Transverse colon (tissue), 4 donors: ENCODE results near the gene MND1.

Experiments used
- EP300 ChIP-seq: sonication (generic); formaldehyde crosslinking; IDR thresholded peaks from one replicate; pipeline ENCODE4 v1.6.1; 2017; ENCODE audit warnings: antibody characterized with exemption, low read depth
- POLR2A ChIP-seq: fragments of 450-650 bp; IDR thresholded peaks from one replicate; pipeline ENCODE4 v1.6.1; 2016; ENCODE audit warnings: antibody characterized with exemption, mild to moderate bottlenecking, moderate library complexity
- POLR2AphosphoS5 ChIP-seq, 3 donors: sonication (generic); formaldehyde crosslinking; IDR thresholded peaks; one replicate each; pipeline ENCODE4 v1.6.1; 2016; ENCODE audit warnings: antibody characterized with exemption in 3 of 3
- TF ChIP-seq, protein P1 (sequence below), 5 experiments: fragments of 200-600 bp in 3 of 5; fragments of 450-650 bp in 2 of 5; sonication (generic) in 3 of 5; IDR thresholded peaks; 1 replicate in 2 of 5; 2 replicates in 3 of 5; pipeline ENCODE4 v1.5.1; 2016 to 2017; ENCODE audit warnings: antibody characterized with exemption in 5 of 5, inconsistent platforms in 3 of 5, mild to moderate bottlenecking in 2 of 5, moderate library complexity in 1 of 5

DNA sequence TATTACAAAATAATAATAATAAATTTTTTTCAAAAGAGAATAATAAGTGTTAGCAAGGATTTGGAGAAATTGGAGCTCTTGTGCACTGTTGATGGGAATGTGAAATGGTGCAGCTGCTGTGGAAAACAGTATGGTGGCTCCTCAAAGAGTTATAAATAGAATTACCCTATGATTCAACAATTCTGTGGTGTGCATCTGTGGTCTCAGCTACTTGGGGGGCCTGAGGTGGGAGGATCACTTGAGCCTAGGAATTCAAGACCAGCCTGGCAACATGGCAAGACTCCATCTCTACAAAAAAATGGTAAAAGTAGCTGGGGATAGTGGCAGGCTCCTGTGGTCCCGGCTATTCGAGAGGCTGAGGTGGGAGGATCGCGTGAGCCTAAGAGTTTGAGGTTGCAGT is 19.6 kb downstream of the MND1 start:
- TF ChIP-seq POLR2AphosphoS5 (IDR thresholded peaks at IDR 0.05) (no peak), POLR2A (no peak), EP300 (no peak)
- TF ChIP-seq, protein P1, sequence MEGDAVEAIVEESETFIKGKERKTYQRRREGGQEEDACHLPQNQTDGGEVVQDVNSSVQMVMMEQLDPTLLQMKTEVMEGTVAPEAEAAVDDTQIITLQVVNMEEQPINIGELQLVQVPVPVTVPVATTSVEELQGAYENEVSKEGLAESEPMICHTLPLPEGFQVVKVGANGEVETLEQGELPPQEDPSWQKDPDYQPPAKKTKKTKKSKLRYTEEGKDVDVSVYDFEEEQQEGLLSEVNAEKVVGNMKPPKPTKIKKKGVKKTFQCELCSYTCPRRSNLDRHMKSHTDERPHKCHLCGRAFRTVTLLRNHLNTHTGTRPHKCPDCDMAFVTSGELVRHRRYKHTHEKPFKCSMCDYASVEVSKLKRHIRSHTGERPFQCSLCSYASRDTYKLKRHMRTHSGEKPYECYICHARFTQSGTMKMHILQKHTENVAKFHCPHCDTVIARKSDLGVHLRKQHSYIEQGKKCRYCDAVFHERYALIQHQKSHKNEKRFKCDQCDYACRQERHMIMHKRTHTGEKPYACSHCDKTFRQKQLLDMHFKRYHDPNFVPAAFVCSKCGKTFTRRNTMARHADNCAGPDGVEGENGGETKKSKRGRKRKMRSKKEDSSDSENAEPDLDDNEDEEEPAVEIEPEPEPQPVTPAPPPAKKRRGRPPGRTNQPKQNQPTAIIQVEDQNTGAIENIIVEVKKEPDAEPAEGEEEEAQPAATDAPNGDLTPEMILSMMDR (IDR thresholded peaks at IDR 0.05), result no peak
